K562 (cell line): Measurements from ENCODE around the gene CD164L2. TPM values are rescaled to one million over a fixed set of nuclear protein-coding genes. Genes with fewer than 3 reads are reported as not detected.
A peak's percentile ranks its signal among the peaks of the same experiment; 100 is the strongest.

ENCODE experiments used
- EP300 ChIP-seq: IDR thresholded peaks from 2 replicates; pipeline ENCODE4 v1.6.1; 2012; ENCODE audit warnings: low read length, improper control_type of control experiment
- GMEB1 ChIP-seq: fragments of 250-450 bp; sonication (Bioruptor Pico); IDR thresholded peaks from 2 replicates; pipeline ENCODE4 v1.4.0; 2020; ENCODE audit warnings: mild to moderate bottlenecking
- KAT7 ChIP-seq: sonication (generic); formaldehyde crosslinking; IDR thresholded peaks from 2 replicates; pipeline ENCODE4 v1.8.0; 2022; ENCODE audit warnings: missing genetic modification reagents, mild to moderate bottlenecking, borderline replicate concordance
- NFATC3 ChIP-seq: fragments of 450-650 bp; IDR thresholded peaks from 2 replicates; pipeline ENCODE4 v1.6.1; 2017; ENCODE audit warnings: mild to moderate bottlenecking
- NFE2 ChIP-seq: IDR thresholded peaks from 2 replicates; pipeline ENCODE4 v1.6.1; 2014; ENCODE audit warnings: antibody characterized with exemption, low read depth
- PHF20 ChIP-seq: fragments of 450-650 bp; IDR thresholded peaks from 2 replicates; pipeline ENCODE4 v1.6.1; 2018; ENCODE audit not compliant: partially characterized antibody
- SMC3 ChIP-seq: conservative IDR thresholded peaks from 2 replicates; pipeline ENCODE4 v1.6.1; 2011; ENCODE audit warnings: low read depth, low read length, improper control_type of control experiment; ENCODE audit not compliant: insufficient read depth
- XRCC3 ChIP-seq: fragments of 450-650 bp; IDR thresholded peaks from 2 replicates; pipeline ENCODE4 v1.6.1; 2017; ENCODE audit warnings: mild to moderate bottlenecking, moderate library complexity
- ZNF124 ChIP-seq: sonication (generic); formaldehyde crosslinking; IDR thresholded peaks from 2 replicates; pipeline ENCODE4 v1.8.1; 2022; ENCODE audit warnings: missing genetic modification reagents
- ZNF197 ChIP-seq: fragments of 200-800 bp; sonication (Bioruptor generic); IDR thresholded peaks from 2 replicates; pipeline ENCODE4 v1.6.1; 2016; ENCODE audit warnings: low read depth, missing genetic modification characterization, missing compliant biosample characterization
- ZNF311 ChIP-seq: fragments of 250-450 bp; sonication (Bioruptor Pico); IDR thresholded peaks from 2 replicates; pipeline ENCODE4 v1.4.0; 2020; ENCODE audit warnings: mild to moderate bottlenecking, moderate library complexity
- ZNF407 ChIP-seq: fragments of 450-650 bp; IDR thresholded peaks from 2 replicates; pipeline ENCODE4 v1.6.1; 2016; ENCODE audit warnings: low read depth
- ZNF609 ChIP-seq: sonication (generic); formaldehyde crosslinking; IDR thresholded peaks from 2 replicates; pipeline ENCODE4 v1.8.1; 2023; ENCODE audit warnings: missing genetic modification reagents, mild to moderate bottlenecking, borderline replicate concordance
- polyA plus RNA-seq, 8 experiments: library from polyadenylated mRNA; depleted of rRNA in 4 of 8; stranded (reverse) in 5 of 8; unstranded in 3 of 8; fragments of >200 nt; fragmentation: Nextera tagmentation in 2 of 8; fragmentation: Illumina TruSeq in 1 of 8; extraction: Ambion mirVana in 2 of 8; extraction: Trizol in 1 of 8; gene quantifications; 2 replicates each; pipeline versions ENCODE4 v1.2.1 to v1.2.3, GENCODE V29; 2011 to 2014; ENCODE audit warnings: inconsistent platforms in 1 of 8, missing spikeins in 1 of 8
- total RNA-seq, 7 experiments: library from RNA; depleted of rRNA in 6 of 7; stranded (reverse); fragments of >200 nt in 6 of 7; fragmentation: Illumina TruSeq in 2 of 7; extraction: Trizol in 2 of 7; gene quantifications; 2 replicates each; pipeline versions ENCODE4 v1.2.1 to v1.2.3, GENCODE V29; 2011 to 2021; ENCODE audit warnings: low replicate concordance in 1 of 7

Gene CD164L2
- total and polyA plus RNA-seq, 9 of the 15 experiments (the other 6 are each of a cell fraction or from before 2014, with no cell fraction given) = 0.08 to 0.92 (median 0.38) TPM; not detected in 1

DNA sequence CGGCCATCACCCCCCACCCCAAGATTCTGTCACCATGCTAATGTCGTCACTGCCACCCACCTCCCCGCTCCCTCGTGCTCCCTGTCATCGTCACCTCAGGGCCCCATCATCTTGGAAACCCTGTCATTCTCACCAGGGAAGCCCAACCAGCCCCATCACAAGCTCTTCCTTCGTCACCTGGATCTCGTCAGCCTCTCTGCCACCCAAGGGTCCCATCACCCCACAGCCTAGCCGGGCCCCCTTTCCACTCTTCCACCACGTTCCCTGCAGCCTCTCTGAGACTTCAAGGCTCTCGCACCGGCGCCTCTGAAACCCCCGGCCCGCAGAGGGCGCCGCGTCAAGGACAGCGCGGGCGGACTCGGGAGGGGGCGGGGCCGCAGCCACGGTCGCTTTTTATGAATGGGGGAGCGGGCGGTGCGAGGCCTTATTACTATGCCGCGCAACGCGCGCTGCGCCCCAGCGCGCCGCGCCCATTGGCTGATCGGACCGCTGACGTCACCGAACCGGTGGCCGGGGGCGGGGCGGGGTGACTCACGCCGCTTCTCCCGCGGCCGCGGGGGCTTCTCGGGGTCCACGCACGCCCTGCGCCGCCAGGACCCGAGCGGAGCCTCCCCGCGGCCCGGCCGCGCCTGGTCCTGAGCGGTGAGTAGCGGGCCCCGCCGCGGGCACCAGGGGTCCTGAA, 9.1 kb upstream of the CD164L2 start, which contains the start of gene GPR3 (continued):
- TF ChIP-seq ZNF609 (CRISPR knock-in tag) (no peak), PHF20 (peak; percentile 23), EP300 (peak; percentile 54; the same call in 1 of the 2 replicates), NFATC3 (no peak), SMC3 (peak; percentile 75), ZNF407 (no peak), ZNF197 (CRISPR knock-in tag) (no peak), KAT7 (CRISPR knock-in tag) (no peak), NFE2 (no peak), ZNF311 (CRISPR knock-in tag) (no peak), XRCC3 (no peak), ZNF124 (CRISPR knock-in tag) (0 out of 2 replicates have a peak, but pooled peaks have one; percentile 61), GMEB1 (CRISPR knock-in tag) (peak; percentile 84)
